GM19328 (cell line): ENCODE data around the gene NAT16.
"Not testable (repeated sequence)": the region's sequence is repeated elsewhere in the genome, so short reads cannot be mapped to it uniquely, and the experiment has no call there.

Experiments used
- ATAC-seq: cut with Tn5 transposase; IDR thresholded peaks from one replicate; pipeline ENCODE4 v1.9.1; 2021; ENCODE audit warnings: mild to moderate bottlenecking, moderate library complexity; ENCODE audit not compliant: unreplicated experiment

The NAT16 gene

DNA sequence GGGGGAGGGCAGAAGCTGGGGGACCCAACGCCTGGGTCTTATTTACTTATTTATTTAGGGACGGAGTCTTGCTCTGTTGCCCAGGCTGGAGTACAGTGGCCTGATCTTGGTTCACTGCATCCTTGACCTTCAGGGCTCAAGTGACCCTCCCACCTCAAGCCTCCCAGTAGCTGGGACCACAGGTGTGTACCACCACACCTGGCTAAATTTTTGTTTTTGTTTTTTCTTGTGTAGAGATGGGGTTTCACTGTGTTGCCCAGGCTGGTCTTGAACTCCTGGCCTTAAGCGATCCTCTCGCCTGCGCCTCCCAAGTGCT is 22.5 kb upstream of the NAT16 start:
- no peak for ATAC-seq

DNA sequence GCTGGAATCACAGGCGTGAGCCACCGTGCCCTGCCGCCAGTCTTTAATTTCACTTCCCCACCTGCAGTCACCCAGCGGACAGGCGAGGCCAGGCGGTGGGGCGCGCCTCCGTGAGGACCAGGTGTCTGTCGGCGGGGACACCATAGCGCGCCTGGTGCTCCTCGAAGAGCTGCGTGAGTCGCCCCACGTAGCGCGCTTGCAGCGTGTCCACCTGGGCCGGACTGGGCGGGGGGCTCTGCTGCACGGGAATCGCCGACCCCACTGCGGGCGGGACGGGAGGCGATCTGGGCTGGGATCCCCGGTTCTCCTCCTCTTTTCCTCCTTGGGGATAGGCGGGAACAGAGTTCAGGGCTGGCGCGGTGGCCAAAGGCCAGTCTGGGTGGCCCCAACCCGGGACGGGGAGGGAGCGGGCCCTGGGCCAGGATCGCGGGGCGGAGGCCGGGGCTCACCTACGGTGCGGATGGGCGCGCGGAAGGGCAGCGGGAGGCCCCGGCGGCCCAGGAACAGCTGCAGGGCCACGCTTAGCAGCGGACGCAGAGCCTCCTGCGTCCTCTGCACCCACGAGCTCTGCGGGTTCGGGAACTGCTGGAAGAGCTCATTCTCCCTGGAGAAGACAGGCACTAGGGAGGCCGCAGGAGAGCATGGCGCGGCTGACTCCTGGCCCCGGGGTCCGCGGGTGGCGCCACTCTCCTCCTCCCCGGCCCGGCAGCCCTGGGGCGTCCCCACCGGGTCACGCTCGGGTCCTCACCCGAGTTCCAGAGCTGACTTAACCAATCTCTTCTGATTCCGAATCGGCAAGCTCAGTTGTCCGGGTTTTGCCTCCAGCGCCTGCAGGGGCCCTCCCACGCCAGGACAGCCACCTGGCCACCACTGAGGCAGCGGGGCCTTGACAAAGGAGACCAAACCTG is 21.9 kb upstream of the NAT16 start:
- no peak for ATAC-seq

DNA sequence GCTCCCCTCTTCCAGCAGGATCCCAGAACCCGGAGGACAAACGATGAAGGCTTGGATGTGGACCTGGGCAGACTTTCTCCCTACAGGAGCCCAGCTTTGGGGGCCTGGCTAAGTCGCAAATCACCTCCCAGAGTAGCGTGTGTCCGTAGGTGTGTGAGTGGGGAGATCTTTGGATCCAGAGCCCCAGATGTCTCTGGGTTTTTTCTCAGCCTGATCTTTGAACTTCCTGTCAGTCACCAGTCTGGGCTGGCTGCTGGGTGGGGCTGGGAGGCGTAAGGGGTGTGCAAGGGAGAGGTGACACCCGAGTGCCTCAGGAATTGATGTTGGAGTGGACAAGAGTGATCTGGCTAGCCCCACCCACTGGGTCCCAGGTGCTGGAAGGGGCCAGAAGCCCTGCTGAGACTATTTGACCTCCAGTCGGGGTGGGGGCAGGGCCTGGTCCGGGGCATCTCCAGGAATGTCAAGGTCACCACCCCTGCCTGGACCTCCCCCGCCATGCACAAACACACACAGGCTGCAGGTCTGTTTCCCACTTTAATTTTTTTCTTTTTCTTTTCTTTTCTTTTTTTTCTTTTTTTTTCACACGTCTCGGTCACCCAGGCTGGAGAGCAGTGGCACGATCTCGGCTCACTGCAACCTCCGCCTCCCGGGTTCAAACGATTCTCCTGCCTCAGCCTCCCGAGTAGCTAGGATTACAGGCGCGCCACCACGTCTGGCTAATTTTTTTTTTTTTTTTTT is 20.9 kb upstream of the NAT16 start, which contains the start of gene MOGAT3:
Gene MOGAT3, minus strand, starts transcription at position 175 of the 738 bp plus-strand sequence. CDS start 182 bp downstream, outside the sequence.
- ATAC-seq: no peak

DNA sequence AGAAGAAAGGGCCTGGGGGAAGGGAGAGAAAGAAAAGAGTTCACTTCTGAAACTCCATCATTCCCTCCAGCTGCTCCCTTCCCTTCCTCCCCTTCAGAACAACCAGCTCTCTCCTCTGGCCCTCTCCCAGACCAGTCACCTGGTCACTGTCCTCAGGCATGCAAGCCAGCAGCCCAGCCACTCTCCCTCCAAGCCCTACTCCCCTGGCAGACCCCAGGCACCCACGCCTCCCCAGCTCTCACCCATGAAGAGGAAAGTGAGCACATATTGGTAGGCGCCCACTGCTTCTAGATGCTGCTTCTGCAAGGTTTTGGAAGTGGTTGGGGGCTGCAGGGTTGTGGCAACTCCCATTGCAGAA is 20.4 kb upstream of the NAT16 start:
- ATAC-seq: no peak

DNA sequence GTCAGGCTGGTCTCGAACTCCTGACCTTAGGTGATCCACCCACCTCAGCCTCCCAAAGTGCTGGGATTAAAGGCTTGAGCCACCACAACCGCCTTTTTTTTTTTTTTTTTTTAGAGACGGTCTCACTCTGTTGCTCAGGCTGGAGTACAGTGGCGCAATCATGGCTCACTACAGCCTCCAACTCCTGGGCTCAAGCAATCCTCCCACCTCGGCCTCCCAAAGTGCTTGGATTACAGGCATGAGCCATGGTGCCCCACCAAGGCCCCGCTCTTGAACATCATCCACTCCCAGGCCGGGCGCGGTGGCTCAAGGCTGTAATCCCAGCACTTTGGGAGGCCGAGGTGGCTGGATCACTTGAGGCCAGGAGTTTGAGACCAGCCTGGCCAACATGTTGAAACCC is 19.4 kb upstream of the NAT16 start:
- ATAC-seq: not testable (repeated sequence)

DNA sequence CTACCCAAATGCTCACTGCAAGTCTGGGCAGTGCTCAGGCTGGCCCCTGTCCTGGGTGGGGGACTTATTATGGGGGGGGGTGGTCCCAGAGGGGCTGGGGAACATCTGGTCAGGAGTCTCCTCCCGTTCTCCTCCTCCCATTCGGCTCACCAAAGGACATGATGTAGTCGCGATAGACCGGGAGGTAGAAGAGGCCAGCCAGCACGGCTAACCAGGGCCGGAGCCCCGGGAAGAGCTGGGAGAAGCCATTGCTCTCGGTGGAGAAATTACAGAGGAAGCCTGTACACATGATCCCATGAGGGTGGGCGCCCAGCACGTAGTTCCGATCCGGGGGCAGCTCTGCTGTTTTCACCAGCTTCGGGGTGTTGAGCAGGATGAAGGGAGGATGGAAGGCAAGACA is 18.4 kb upstream of the NAT16 start:
- no peak for ATAC-seq

DNA sequence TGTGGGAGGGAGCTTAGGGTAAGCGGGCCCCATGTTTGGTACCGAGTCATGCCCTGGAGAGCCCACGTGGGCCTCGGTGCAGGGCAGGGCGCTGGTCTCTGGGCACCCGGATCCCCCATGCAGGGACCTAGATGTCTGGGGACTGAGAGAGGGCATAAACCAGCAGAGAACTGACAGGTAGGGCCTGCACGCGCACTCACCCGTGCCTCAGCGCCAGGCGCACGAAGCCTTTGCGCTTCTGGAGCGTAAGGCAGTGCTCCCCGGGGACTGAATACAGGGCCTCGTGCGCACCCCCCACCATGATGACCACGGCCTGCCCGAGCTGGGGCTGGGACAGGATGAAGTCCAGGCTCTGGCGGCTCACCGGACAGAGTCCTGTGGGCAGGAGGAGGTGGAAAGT is 17.9 kb upstream of the NAT16 start:
- ATAC-seq: no peak

DNA sequence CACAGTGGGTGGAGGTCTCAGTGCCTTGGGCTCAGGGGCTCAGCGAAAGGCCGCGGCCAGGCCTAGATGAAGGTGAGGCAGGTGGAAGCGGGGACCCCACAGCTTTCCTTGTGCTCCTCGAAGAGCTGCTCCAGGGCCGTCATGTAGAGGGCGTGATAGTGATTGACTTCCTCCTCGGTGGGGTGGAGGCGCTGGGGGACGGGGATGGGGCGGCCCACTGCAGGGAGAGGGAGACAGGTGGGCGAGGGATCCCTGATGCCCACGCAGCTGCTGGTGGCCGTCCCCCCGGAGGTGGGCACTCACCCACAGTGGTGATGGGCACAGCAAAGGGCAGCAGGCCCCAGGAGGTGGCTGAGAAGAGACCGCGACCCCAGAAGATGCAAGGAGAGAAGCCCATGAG is 15.8 kb upstream of the NAT16 start:
- no peak for ATAC-seq

DNA sequence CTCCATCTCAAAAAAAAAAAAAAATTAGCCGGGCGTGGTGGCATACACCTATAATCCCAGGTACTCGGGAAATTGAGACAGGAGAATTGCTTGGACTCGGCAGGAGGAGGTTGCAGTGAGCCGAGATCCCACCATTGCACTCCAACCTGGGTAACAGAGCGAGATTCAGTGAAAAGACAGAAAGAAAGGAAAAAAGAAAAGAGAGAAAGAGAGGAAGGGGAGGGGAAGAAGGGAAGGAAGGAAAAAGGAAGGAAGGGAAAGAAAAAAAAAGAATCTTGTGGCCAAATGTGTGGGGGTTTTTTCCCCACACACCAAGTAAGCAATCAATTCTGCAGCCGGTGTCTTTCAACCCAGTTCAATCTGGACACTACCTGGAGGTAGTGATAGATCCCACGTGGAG is 9.0 kb upstream of the NAT16 start:
- ATAC-seq: no peak

DNA sequence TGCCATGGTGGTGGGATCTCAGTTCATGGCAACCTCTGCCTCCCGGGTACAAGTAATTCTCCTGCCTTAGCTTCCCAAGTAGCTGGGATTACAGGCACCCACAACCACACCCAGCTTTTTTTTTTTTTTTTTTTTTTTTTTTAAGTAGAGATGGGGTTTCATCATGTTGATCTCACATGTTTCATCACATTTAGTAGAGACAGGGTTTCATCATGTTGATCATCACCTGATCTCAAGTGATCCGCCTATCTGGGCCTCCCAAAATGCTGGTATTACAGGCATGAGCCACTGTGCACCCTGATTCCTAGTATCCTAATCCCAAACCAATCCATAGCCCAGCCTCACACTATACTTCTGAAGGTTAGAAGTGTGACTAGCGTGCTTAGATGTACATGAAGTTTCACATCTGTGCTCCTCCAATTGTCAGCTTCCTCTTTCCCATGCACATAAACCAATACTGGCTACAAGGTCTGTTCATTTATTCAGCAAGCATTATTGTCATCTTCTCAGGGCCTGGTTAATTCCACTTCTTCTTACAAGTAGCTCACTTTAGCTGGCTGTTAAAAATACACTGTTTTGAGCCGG is 6.8 kb upstream of the NAT16 start:
- no peak for ATAC-seq

DNA sequence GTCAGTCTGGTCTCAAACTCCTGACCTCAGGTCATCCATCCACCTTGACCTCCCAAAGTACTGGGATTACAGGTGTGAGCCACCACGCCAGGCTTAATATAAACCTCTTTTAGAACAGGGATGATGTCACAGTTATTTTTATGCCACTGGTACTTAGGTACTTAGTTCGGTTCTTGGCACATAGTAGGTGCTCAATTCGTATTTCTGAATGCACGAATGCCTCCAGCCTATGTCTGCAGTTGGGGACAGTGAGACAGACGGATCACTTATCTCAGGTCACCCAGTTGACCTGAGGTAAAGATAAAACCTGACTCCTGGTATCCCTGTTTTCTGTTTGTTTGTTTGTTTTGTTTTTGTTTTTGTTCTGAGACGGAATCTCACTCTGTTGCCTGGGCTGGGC is 6.1 kb upstream of the NAT16 start:
- ATAC-seq: no peak

DNA sequence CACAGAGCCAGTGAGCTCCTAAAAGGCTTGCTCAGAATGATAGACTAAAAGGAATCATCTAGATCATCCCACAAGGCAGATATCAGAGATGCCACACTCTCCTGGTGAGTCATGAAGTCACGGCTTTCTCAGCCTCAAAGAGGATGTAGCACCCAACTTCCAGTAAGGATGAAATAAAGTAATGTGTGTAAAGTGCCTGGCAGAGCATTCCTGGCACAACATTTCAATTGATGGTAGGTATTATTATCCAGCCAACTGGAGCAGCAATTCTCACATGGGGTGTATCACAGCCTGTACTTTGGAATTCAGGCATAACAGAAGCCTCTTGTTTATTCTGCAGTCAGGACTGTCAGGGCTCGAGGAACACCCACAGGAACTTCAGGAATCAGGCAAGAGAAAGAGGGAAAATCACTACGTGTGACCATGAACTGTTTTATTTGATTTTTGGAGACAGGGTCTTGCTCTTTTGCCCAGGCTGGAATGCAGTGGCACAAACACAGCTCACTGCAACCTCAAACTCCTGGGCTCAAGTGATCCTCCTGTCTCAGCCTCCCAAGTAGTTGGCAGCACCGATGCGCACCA is 5.3 kb upstream of the NAT16 start:
- ATAC-seq: no peak

DNA sequence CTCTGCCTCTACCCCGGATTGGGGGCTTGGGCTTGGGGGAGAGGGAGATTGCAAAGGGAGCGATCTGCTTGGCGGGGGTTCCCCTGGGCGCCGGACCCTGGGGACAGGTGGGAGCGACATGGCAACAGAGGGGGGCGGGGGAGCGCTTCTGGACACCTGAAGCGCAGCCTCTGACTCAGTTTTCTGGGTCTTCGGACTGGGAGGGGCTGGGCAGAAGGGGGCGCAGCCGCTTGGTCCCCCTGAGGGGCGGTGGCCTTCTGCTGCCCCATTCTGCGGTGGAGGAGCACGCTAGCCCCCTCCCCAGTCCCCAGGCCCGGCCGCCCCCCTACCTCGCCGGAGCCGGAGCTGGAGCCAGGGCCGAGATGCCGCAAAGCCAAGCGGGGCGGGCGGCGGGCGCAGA is 380 bp downstream of the NAT16 start:
- ATAC-seq: no peak

DNA sequence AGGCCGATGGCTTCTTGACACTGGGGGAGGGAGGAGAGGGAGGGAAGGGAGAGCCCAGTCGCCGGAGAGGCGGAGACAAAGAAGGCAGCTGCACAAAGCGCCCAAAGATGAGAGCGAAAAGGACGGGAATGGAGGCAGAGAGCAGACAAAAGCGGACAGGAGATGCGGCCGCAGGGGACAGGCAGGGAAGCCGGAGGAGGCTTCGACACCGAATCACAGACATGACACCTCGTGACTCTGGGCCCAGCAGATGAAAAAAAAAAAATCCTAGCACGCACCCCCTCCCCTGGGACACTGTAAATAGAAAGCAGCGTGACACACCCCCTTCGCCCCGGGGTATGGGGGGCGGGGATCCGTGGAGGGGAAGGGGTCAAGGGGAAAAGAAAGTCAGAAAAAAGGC is 976 bp downstream of the NAT16 start:
- ATAC-seq: no peak

DNA sequence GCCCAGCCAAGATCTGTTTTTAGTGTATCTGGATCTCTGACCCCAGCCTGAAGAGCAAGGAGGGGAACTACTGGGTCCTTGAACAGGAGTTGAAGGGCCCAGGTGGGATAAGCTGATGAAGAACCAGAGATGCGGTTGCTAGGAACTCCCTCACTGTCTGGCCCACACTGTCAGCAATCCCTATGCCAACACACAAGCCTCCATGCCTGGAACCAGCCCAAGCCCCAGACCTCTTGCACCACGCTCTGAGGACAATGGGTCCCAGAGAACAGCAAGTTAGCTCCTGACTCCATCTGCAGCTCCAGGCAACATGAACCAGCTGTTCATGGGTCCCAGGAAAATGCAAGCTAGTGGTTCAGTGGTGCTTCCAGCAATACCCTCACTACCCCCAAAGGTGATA is 2.4 kb downstream of the NAT16 start:
- no peak for ATAC-seq

DNA sequence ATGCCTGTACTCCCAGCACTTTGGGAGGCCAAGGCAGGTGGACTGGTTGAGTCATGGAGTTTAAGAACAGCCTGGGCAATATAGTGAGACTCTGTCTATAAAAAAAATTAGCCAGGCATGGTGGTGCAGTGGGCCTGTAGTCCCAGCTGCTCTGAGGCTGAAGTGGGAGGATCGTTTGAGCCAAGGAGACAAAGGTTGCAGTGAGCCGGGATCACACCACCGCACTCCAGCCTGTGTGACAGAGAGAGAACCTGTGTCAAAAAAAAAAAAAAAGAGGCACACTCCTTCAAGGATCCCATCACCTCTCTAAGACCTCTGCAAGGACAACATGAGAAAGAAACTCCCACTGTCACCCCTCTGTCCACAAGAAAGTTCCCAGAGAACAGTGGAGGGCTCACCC is 4.4 kb downstream of the NAT16 start:
- ATAC-seq: no peak

DNA sequence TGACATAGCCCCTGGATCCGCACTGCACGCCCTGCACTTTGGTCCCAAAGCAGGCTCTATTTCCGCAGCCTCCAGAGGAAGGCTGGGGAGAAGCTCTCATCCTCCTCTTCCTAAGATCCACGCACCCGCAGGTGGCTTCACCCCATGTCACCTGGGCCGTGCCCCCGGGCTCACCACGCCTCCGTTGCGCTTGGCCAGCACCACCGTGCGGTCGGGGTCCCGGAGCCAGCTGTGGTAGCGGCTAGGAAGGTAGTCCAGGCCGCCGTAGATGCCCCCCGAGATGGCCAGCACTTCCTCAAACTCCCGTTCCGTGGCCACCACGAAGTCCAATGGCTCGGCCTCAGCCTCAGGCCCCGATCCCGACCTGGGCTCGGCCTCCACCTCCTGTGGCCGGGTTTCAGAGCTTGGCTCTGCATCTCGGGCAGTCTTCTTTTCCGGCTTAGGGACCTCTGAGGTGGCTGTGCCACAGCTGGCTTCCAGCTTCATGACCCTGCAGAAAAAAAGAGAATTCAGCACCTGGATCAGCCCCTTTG is 5.7 kb downstream of the NAT16 start:
- ATAC-seq: no peak

DNA sequence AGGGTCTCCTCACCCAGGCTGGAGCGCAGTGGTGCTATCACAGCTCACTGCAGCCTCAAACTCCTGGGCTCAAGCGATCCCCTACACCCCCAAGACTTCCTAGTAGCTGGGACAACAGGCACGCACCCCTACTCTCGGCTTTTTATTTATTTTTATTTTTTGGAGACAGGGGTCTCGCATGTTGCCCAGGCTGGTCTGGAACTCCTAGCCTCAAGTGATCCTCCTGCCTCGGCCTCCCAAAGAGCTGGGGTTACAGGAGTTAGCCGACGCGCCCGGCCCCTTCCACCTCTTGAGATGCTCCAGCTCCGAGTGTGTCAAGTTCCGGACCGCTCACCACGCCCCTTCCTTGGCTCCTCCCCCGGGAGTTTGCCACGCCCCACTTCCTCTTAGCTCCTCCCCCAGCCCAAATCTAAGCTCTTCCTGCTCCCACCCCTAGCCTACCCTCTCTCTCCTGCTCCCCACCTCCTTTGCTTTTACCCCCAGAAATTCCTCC is 6.3 kb downstream of the NAT16 start:
- no peak for ATAC-seq

DNA sequence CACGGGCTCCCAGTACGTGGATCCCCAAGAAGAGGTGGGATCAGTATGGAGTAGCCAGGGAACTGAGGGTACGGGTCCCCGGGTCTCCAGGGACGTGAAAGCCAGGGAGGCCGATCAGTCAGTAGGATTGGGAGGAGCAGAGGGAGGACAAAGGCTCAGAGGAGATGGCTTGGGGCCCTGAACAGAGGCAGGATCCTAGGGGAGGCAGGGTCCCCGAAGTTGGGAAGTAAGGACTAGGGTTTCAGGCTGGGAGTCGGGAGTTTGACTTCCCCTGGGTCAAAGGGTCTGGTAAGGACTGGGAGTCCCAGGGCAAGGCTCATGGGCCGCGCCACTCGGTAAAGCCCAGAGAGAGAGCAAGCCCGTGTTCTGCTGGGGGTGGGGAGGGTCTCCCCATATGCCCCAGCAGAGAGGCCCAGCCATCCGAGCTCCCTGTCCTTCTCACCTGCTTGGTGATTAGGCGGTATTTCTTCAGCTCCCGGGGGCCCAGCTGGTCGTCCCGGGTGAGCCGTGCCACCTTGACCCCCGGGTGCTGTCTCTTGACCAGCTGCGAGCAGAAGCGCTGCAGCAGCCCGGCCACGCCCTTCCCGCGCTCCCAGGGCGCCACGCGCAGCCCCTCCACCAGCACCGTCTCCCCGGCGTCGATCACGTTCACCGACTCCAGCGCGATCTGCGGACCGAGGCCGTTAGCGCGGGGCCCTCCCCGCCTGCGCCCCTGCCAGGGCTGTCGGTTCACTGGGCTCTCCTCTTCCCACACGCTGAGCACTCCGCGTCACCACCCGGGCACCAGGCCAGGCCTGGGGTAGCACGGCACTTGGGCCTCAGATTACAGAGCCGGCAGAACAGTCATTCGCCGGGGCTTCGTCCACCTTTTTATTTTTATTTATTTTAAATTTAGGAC is 7.0 kb downstream of the NAT16 start:
- ATAC-seq: no peak
